Activated CD4-positive, alpha-beta T cell treated with anti-CD3 and anti-CD28 coated beads, Interleukin-2, Interleukin-6, amounts not matched to agents 100 ng/mL and 50 ng/mL, durations not matched to agents 16 hours and 8 hours (primary cell): ENCODE results near the gene APOE.
"Not testable (repeated sequence)": the region's sequence is repeated elsewhere in the genome, so short reads cannot be mapped to it uniquely, and the experiment has no call there.

Experiments used
- DNase-seq: peaks from one replicate; pipeline ENCODE4 v3.0.0-alpha.2; 2020

APOE gene

DNA sequence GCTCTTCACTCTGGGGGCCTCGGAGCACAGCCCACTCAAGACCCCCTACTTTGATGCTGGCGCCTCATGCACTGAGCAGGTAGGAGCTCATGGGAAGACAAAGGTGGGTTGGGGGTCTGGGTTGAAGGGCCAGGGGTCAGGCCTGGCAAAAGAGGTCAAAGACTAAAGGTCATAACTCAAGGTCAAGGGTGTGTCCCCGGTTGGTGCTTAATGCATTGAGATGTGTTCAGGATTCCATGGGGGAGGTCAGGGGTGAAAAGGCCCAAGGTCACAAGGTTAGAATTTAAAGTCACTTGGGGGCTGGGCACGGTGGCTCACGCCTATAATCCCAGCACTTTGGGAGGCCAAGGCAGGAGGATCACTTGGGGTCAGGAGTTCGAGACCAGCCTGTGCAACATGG, 19.5 kb upstream of the APOE start:
- no peak for DNase-seq

DNA sequence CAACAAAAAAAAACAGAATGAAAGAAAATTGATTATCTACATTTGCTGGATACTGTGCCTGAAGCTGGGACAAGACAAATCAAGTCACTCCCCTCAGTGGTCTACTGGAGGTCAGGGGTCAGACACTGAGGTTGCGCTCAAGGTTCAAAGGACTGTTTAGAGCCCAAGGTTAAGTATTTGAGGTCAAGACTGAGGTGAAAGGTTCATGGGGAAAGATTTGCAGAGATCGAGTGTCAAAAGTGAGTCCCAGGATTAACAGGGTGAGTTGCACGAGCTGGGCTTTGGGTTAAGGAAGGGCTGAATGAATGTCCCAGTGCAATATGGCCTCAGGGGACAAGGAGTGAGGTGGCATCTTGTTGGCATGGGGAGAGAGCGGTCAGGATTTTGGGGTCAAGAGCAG, 17.9 kb upstream of the APOE start:
- DNase-seq, result no peak

DNA sequence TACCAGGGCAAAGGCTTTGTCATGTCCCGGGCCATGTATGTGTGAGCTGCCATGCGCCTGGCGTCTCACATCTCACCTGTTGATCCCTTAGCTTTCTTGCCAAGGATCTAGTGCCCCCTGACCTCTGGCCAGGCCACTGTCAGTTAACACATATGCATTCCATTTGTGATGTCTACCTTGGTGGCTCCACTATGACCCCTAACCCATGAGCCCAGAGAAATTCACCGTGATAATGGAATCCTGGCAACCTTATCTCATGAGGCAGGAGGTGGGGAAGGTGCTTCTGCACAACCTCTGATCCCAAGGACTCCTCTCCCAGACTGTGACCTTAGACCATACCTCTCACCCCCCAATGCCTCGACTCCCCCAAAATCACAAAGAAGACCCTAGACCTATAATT, 17.3 kb upstream of the APOE start:
- not testable (repeated sequence) for DNase-seq

DNA sequence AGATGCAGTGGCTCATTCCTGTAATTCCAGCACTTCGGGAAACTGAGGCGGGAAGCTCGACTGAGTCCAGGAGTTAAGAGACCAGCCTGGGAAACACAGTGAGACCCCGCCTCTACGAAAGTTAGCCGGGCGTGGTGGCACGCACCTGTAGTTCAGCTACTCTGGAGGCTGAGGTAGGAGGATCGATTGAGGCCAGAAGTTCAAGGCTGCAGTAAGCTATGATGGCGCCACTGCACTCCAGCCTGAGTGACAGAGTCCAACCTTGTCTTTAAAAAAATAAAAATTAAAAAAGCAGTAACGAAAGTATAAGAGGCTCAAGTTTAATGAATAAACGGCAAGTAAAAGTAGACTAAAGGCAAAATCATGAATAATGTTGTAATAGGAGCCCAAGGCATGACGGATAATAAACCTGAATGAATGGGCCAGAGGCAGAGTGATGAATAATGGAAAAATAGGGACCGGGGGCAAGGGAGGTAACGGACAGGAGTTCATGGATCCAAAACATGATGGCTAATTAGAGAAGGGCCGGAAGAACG, 15.7 kb upstream of the APOE start:
- no peak for DNase-seq

DNA sequence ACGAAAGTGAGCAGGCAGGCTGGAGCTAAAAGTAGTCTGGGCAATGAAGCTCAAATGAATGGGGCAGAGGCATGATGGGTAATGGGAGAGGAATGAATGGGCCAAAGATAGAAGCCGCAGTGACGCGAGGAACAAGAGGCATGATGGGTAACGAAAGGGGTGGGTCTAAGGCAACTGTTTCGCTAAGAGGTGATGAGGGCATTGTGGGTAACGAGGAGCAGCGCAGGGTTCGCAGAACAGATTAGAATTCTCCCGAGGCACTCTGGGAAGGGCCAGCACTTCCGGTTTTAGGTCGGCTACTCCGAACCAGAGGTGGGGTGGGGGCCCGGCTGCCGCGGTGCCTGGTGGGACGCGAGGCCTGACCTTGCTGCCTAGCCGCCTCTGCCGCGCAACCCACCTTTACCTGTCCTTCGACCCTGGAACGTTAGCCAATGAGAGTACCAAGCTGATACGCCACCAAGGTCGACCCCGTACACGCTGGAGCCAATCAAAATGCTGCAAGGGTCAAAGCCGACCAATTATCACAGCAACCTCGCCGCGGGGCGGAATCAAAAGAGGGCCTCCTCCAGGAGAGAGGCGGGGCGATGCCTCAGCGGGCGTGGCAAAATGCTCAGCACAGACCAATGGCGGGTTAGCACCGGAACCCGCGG, 15.1 kb upstream of the APOE start:
- peak; percentile 100 for DNase-seq

DNA sequence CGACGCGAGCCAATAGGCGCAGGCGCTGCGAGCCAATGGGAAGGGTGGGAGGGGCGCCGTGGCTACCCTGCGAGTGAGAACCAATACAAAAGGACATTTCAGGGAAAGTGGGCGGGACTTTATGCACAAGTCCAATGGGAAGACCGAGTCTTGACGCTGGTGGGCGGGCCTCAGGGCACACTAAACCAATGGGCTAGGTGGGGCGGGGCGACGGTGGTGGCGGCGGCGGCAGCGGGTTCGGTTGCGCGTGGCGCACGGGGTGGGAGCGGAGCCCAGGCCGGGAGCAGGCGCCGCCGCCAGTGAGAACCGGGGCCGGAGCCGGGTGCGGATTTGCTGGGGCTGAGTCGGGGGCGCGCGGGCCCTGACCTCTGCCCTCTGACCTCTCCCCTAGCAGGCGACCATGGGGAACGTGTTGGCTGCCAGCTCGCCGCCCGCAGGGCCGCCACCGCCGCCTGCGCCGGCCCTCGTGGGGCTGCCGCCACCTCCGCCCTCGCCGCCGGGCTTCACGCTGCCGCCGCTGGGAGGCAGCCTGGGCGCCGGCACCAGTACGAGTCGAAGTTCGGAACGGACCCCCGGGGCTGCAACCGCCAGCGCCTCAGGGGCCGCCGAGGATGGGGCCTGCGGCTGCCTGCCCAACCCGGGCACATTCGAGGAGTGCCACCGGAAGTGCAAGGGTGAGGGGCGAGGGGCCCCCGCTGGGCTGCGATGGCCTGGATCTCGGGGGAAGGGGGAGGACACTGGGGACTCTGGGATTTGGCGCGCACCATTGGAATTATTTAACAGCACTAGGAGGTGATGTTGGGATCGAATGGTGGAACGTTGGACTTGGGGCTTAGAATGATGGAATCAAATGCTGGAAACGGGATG, 14.3 kb upstream of the APOE start, which contains the start of gene TOMM40:
Gene TOMM40 (plus strand): TSS at position 239 of the 867 bp plus-strand sequence. CDS start 162 bp downstream, at position 401.
- DNase-seq, result peak; percentile 35

DNA sequence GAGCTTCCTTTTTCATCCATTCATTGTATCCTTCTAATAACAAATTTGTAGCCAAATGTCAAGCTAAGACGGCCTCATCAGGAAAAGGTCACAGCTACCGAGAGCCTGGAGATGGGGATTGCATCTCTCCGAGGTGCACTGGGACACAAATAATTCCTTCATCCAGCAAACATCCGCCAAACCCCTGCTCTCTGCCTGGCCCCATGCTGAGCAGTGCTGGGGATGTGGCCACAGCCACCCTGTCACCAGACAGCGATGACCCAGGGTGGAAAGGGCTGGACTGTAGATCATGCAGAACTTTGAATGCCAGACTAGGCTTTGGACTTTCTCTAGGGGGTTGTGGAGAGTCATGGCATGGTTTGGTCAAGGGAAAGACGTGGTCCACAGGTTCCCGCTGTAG, 12.7 kb upstream of the APOE start:
- no peak for DNase-seq

DNA sequence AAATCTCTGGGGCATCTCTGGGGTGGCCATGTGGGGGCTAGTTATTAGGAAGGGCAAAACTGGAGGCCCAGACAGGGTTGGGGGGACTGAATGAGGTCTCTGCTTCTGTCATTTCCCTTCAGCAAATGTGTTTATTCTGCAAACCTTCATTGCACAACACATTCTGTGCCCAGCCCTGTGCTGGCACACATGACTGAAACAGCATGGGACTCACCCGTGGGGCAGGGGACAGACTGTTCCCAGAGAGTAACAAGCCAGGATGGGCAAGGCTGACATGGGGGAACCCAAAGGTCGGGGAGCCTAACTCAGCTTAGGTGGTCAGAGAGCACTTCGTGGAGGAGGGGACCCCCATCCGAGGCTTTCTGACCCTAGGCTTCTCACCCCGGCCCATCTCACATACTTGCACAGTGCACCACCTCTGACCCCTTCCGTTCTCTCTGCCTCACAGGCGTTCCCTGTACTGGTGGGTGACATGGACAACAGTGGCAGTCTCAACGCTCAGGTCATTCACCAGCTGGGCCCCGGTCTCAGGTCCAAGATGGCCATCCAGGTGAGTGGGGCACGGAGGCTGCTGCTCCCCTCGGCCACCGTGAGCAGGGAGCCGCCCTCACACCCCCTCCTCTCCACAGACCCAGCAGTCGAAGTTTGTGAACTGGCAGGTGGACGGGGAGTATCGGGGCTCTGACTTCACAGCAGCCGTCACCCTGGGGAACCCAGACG, 12.1 kb upstream of the APOE start:
- no peak for DNase-seq

DNA sequence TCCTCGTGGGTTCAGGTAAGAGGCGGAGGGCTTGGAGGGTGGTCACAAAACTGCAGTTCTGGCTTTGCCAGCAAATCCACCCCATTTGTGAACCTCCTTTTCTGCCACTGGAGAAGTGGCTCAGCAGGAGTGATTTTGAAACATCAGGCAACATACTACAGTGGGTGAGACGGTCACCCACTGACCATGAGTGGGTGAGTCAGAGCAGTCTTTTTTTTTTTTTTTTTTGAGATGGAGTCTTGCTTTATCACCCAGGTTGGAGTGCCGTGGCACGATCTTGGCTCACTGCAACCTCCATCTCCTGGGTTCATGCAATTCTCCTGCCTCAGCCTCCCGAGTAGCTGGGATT, 11.6 kb upstream of the APOE start:
- DNase-seq, result no peak

DNA sequence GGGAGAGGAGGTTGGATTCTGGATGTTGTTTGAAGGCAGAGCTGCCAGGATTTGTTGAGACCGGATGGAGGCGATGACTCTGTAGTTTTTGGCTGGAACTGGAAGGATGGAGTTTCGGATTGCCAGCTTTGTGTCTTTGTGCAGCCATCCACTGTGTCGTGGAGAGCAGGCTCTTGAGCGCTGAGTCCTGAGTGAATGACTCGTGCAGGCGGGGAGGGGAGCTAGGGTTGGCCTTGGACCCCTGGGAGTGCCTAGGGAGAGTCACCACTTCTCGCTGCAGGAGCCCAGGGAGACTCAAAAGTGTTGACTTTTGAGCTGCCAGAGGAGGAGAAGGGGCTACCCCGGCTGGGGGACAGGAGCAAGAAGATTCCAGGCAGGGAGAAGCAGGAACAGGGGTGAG, 10.7 kb upstream of the APOE start:
- DNase-seq, result no peak

DNA sequence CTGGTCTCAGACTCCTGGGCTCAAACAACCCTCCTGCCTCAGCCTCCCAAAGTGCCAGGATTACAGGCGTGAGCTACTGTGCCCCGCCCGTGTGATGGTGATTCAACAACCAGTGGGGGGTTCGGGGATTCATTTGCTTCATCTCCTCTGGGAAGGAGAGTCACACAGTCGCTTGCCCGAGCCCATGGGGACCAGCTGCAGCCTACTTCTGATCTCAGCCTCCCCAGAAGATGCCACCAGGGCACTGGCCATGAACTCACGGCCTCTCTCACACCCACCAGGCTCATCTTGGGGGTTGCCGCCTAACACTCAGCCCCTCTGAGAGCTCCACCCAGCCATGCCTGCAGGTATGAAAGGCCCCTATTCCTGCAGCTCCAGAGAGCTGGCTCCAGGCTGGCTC, 7.8 kb upstream of the APOE start:
- DNase-seq, result no peak

DNA sequence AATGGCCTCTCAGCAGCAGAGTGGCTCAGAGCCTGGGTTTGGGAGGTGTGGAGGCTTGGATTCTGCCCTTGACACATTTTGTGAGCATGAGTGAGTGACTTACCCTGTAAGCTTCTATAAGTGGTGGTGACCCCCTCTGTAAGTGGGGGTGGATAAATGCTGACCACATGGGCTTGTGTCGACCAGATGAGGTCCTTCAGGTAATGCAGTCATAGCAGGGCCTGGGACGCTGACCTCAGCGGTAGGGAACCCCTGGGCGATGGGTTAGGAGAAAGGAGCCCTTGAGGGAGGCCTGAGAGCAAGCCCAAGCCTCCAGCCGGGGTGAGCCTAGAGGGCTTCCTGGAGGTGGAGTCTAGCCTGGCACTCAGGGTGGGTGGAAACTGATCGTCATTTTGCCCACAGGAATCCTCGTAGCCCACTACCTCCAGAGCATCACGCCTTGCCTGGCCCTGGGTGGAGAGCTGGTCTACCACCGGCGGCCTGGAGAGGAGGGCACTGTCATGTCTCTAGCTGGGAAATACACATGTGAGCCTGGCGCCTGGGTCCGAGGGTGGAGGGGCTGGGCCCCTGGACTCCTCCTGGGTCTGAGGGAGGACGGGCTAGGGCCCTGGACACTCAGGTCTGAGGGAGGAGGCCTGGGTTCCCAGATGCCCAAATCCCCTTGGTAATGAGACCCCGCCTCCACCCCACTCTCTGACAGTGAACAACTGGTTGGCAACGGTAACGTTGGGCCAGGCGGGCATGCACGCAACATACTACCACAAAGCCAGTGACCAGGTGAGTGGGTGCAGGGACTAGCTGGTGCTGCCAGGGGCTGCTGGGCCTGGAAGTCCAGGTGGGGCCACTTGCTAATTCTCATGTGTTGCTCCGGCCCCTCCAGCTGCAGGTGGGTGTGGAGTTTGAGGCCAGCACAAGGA, 5.0 kb upstream of the APOE start:
- no peak for DNase-seq

DNA sequence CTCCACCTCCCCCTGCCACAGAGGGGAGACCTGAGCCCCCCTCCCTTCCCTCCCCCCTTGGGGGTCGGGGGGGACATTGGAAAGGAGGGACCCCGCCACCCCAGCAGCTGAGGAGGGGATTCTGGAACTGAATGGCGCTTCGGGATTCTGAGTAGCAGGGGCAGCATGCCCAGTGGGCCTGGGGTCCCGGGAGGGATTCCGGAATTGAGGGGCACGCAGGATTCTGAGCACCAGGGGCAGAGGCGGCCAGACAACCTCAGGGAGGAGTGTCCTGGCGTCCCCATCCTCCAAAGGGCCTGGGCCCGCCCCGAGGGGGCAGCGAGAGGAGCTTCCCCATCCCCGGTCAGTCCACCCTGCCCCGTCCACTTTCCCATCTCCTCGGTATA, 2.4 kb upstream of the APOE start:
- DNase-seq, result no peak

DNA sequence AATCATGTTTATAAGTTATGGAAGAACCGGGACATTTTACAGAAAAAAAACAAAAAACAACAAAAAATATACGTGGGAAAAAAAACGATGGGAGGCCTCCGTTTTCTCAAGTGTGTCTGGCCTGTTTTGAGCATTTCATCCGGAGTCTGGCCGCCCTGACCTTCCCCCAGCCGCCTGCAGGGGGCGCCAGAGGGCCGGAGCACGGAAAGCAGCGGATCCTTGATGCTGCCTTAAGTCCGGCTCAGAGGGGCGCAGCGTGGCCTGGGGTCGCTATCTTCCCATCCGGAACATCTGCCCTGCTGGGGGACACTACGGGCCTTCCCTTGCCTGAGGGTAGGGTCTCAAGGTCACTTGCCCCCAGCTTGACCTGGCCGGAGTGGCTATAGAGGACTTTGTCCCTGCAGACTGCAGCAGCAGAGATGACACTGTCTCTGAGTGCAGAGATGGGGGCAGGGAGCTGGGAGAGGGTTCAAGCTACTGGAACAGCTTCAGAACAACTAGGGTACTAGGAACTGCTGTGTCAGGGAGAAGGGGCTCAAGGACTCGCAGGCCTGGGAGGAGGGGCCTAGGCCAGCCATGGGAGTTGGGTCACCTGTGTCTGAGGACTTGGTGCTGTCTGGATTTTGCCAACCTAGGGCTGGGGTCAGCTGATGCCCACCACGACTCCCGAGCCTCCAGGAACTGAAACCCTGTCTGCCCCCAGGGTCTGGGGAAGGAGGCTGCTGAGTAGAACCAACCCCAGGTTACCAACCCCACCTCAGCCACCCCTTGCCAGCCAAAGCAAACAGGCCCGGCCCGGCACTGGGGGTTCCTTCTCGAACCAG, 1.8 kb upstream of the APOE start:
- DNase-seq, result peak; percentile 85

DNA sequence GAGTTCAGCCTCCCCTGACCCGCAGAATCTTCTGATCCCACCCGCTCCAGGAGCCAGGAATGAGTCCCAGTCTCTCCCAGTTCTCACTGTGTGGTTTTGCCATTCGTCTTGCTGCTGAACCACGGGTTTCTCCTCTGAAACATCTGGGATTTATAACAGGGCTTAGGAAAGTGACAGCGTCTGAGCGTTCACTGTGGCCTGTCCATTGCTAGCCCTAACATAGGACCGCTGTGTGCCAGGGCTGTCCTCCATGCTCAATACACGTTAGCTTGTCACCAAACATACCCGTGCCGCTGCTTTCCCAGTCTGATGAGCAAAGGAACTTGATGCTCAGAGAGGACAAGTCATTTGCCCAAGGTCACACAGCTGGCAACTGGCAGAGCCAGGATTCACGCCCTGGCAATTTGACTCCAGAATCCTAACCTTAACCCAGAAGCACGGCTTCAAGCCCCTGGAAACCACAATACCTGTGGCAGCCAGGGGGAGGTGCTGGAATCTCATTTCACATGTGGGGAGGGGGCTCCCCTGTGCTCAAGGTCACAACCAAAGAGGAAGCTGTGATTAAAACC, 1.1 kb upstream of the APOE start:
- peak; percentile 15 for DNase-seq

DNA sequence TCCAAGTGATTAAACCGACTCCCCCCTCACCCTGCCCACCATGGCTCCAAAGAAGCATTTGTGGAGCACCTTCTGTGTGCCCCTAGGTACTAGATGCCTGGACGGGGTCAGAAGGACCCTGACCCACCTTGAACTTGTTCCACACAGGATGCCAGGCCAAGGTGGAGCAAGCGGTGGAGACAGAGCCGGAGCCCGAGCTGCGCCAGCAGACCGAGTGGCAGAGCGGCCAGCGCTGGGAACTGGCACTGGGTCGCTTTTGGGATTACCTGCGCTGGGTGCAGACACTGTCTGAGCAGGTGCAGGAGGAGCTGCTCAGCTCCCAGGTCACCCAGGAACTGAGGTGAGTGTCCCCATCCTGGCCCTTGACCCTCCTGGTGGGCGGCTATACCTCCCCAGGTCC, 2.0 kb downstream of the APOE start:
- no peak for DNase-seq

DNA sequence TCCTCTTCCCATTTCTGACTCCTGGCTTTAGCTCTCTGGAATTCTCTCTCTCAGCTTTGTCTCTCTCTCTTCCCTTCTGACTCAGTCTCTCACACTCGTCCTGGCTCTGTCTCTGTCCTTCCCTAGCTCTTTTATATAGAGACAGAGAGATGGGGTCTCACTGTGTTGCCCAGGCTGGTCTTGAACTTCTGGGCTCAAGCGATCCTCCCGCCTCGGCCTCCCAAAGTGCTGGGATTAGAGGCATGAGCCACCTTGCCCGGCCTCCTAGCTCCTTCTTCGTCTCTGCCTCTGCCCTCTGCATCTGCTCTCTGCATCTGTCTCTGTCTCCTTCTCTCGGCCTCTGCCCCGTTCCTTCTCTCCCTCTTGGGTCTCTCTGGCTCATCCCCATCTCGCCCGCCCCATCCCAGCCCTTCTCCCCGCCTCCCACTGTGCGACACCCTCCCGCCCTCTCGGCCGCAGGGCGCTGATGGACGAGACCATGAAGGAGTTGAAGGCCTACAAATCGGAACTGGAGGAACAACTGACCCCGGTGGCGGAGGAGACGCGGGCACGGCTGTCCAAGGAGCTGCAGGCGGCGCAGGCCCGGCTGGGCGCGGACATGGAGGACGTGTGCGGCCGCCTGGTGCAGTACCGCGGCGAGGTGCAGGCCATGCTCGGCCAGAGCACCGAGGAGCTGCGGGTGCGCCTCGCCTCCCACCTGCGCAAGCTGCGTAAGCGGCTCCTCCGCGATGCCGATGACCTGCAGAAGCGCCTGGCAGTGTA, 2.7 kb downstream of the APOE start:
- DNase-seq, result no peak

DNA sequence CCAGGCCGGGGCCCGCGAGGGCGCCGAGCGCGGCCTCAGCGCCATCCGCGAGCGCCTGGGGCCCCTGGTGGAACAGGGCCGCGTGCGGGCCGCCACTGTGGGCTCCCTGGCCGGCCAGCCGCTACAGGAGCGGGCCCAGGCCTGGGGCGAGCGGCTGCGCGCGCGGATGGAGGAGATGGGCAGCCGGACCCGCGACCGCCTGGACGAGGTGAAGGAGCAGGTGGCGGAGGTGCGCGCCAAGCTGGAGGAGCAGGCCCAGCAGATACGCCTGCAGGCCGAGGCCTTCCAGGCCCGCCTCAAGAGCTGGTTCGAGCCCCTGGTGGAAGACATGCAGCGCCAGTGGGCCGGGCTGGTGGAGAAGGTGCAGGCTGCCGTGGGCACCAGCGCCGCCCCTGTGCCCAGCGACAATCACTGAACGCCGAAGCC, 3.3 kb downstream of the APOE start:
- DNase-seq, result no peak

DNA sequence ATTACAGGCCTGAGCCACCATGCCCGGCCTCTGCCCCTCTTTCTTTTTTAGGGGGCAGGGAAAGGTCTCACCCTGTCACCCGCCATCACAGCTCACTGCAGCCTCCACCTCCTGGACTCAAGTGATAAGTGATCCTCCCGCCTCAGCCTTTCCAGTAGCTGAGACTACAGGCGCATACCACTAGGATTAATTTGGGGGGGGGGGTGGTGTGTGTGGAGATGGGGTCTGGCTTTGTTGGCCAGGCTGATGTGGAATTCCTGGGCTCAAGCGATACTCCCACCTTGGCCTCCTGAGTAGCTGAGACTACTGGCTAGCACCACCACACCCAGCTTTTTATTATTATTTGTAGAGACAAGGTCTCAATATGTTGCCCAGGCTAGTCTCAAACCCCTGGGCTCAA, 4.2 kb downstream of the APOE start:
- no peak for DNase-seq

DNA sequence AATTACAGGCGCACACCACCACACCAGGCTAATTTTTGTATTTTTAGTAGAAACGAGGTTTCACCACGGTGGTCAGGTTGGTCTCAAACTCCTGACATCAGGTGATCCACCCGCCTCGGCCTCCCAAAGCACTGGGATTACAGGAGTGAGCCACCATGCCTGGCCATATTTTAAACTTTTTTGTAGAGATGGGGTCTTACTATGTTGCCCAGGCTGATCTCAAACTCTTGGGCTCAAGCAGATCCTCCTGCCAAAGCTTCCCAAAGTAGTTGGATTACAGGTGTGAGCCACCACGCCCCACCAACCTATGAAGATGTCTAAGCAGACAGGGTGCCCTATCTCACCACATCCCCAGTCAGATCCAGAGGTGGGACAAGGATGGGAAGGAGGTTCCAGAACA, 6.3 kb downstream of the APOE start:
- DNase-seq, result not testable (repeated sequence)
